Measurements from ENCODE around the gene ZNF674. TPM values are rescaled to one million over a fixed set of nuclear protein-coding genes. Genes with fewer than 3 reads are reported as not detected.
"Not testable (repeated sequence)": the region's sequence is repeated elsewhere in the genome, so short reads cannot be mapped to it uniquely, and the experiment has no call there.

Gene ZNF674
- total RNA-seq, 1 donor from 2014 or later: 2.3 TPM

GRCh38 chrX:46461660-46462191, 83.5 kb downstream of the ZNF674 start:
- no peaks in the 10 kb centered on the region for H3K9me3 ChIP-seq
- TF ChIP-seq, protein P1, sequence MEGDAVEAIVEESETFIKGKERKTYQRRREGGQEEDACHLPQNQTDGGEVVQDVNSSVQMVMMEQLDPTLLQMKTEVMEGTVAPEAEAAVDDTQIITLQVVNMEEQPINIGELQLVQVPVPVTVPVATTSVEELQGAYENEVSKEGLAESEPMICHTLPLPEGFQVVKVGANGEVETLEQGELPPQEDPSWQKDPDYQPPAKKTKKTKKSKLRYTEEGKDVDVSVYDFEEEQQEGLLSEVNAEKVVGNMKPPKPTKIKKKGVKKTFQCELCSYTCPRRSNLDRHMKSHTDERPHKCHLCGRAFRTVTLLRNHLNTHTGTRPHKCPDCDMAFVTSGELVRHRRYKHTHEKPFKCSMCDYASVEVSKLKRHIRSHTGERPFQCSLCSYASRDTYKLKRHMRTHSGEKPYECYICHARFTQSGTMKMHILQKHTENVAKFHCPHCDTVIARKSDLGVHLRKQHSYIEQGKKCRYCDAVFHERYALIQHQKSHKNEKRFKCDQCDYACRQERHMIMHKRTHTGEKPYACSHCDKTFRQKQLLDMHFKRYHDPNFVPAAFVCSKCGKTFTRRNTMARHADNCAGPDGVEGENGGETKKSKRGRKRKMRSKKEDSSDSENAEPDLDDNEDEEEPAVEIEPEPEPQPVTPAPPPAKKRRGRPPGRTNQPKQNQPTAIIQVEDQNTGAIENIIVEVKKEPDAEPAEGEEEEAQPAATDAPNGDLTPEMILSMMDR (IDR thresholded peaks at IDR 0.05): no peak

GRCh38 chrX:46460801-46461659, 84.2 kb downstream of the ZNF674 start:
- intact Hi-C loops (cut with DNase I); H3K27me3 ChIP-seq: not testable (repeated sequence)
- peaks cover 0 to 18% of the 10 kb centered on the region in 2 donors for H3K36me3 ChIP-seq

More at GRCh38 chrX:46461660-46462191, 83.5 kb downstream of the ZNF674 start:
- Histone ChIP-seq H3K27ac (no peak overlapping the region), H3K36me3 (peaks cover 0 to 18% of the 10 kb centered on the region in 2 donors), H3K4me3 (no peak overlapping the region), H3K27me3 (no peaks in the 10 kb centered on the region), H3K4me1 (no peaks in the 10 kb centered on the region)
- intact Hi-C loops (cut with DNase I): no loop called here
- no peak for DNase-seq (ENCODE audit: low spot score in 2 of 2)

GRCh38 chrX:46459603-46460002, 85.6 kb downstream of the ZNF674 start:
- H3K4me1 ChIP-seq: no peaks in the 10 kb centered on the region
- intact Hi-C loops (cut with DNase I): no loop called here
- H3K9me3 ChIP-seq: no peaks in the 10 kb centered on the region
- H3K27me3 ChIP-seq: no peaks in the 10 kb centered on the region
- TF ChIP-seq, protein P1 (IDR thresholded peaks at IDR 0.05): no peak
- peaks cover 4 to 18% of the 10 kb centered on the region in 2 donors for H3K36me3 ChIP-seq
- DNase-seq (ENCODE audit: low spot score in 2 of 2): no peak
- no peak overlapping the region for H3K27ac ChIP-seq
- H3K4me3 ChIP-seq: no peak overlapping the region

More at GRCh38 chrX:46460801-46461659, 84.2 kb downstream of the ZNF674 start:
- H3K9me3 ChIP-seq; H3K27ac ChIP-seq; H3K4me1 ChIP-seq; H3K4me3 ChIP-seq; DNase-seq (ENCODE audit: low spot score in 2 of 2): not testable (repeated sequence)

DNA sequence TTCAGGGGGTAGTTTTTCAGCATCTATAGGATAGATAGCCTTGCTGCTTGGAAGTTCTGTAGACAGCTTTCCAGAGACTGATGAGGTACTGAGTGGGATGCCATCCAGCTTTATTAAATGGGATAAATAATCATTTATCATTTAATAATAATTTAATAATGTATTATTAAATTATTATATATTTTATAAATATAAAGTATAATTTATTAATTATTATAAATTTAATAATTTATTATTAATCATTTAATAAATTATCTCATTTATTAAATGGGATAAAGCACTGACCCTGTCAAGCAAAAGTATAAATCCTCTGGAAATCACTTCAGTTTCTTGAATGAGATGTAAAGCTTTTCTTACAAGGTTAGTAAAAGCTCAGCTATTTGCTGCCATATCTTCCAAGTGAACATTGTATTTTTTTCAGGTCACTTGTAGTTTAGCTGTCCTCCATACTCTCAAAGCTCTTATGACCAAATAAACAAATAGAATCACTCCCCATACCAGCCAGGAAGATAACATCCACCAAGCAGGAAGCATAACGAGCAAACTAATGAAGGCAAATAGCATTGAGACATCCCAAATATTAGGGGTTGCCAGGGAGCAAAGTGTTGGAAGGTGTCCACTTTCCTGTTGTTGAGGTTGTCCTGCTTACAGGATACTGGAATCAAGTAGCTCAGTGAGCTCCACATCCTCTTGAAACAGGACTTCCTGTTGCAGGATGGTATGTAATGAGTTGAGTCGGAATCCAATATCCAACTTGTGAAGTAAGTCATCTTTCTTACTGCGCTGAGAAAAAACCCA, 88.9 kb downstream of the ZNF674 start:
- no peak overlapping the region for H3K4me3 ChIP-seq
- no peaks in the 10 kb centered on the region for H3K4me1 ChIP-seq
- H3K9me3 ChIP-seq: no peaks in the 10 kb centered on the region
- H3K27me3 ChIP-seq: no peaks in the 10 kb centered on the region
- TF ChIP-seq, protein P1 (IDR thresholded peaks at IDR 0.05): no peak
- no peak for DNase-seq (ENCODE audit: low spot score in 2 of 2)
- no peak overlapping the region for H3K27ac ChIP-seq
- H3K36me3 ChIP-seq: peaks cover 6 to 7% of the 10 kb centered on the region in 2 donors
- intact Hi-C loops (cut with DNase I): no loop called here

Other genes with a start within 250 kb of the ZNF674 start
- 64.6 TPM for gene CHST7, start 28.3 kb upstream of the ZNF674 start, total RNA-seq
- gene SLC9A7, start 213.7 kb upstream of the ZNF674 start, total RNA-seq: 5.5 TPM

All from ascending aorta (tissue), 2 donors.